IgD-negative memory B cell (primary cell): ENCODE results near the gene IL21. TPM values are rescaled to one million over a fixed set of nuclear protein-coding genes. Genes with fewer than 3 reads are reported as not detected.

Experiments
- H3K27ac Mint-ChIP-seq, 3 donors: one replicate each; pipeline ENCODE4 v1.8.0; 2020 to 2022; ENCODE audit warnings: mild to moderate bottlenecking in 3 of 3, mixed read lengths in 3 of 3, moderate library complexity in 1 of 3
- H3K27me3 Mint-ChIP-seq: one replicate; pipeline ENCODE4 v1.8.0; 2021; ENCODE audit warnings: mixed read lengths
- H3K36me3 Mint-ChIP-seq: one replicate; pipeline ENCODE4 v1.8.0; 2020; ENCODE audit warnings: mild to moderate bottlenecking, mixed read lengths
- H3K4me1 Mint-ChIP-seq, 3 donors: one replicate each; pipeline ENCODE4 v1.8.0; 2020 to 2022; ENCODE audit warnings: mixed read lengths in 3 of 3, mild to moderate bottlenecking in 1 of 3
- H3K4me3 Mint-ChIP-seq, 4 donors: one replicate each; pipeline ENCODE4 v1.8.0; 2020 to 2022; ENCODE audit warnings: mild to moderate bottlenecking in 4 of 4, mixed read lengths in 4 of 4, moderate library complexity in 3 of 4
- H3K9me3 Mint-ChIP-seq, 3 donors: one replicate each; pipeline ENCODE4 v1.8.0; 2020 to 2021; ENCODE audit warnings: mixed read lengths in 3 of 3, mild to moderate bottlenecking in 1 of 3
- polyA plus RNA-seq: library from polyadenylated mRNA; unstranded; fragments of 300-500 nt; fragmentation: Illumina TruSeq; gene quantifications from one replicate; pipeline ENCODE4 v1.2.3, GENCODE V29; 2021

IL21 gene
- polyA plus RNA-seq, 1 donor from 2014 or later = not detected

GRCh38 chr4:122652379-122652778 lies 31.5 kb upstream of the IL21 start:
- H3K9me3 Mint-ChIP-seq = peaks cover 2 to 7% (median 4%) of the 10 kb centered on the region in 3 donors
- H3K27me3 Mint-ChIP-seq = no peaks in the 10 kb centered on the region

GRCh38 chr4:122650148-122650547 lies 29.3 kb upstream of the IL21 start:
- H3K27ac Mint-ChIP-seq = no peak overlapping the region
- peaks cover 0 to 2% (median 0%) of the 10 kb centered on the region in 3 donors for H3K9me3 Mint-ChIP-seq
- peak overlapping the region in 1 of 4 donors; percentile 39 for H3K4me3 Mint-ChIP-seq
- no peaks in the 10 kb centered on the region for H3K4me1 Mint-ChIP-seq
- no peaks in the 10 kb centered on the region for H3K36me3 Mint-ChIP-seq
- H3K27me3 Mint-ChIP-seq = no peaks in the 10 kb centered on the region

More at GRCh38 chr4:122652379-122652778, 31.5 kb upstream of the IL21 start:
- peaks cover 2% of the 10 kb centered on the region for H3K36me3 Mint-ChIP-seq
- no peak overlapping the region for H3K27ac Mint-ChIP-seq
- H3K4me1 Mint-ChIP-seq = no peaks in the 10 kb centered on the region
- H3K4me3 Mint-ChIP-seq = no peak overlapping the region

- H3K27me3 Mint-ChIP-seq = peaks cover 2% of the 10 kb centered on the region
- no peaks in the 10 kb centered on the region for H3K4me1 Mint-ChIP-seq
- peaks cover 0 to 2% (median 0%) of the 10 kb centered on the region in 3 donors for H3K9me3 Mint-ChIP-seq
- no peak overlapping the region for H3K4me3 Mint-ChIP-seq
- no peak overlapping the region for H3K27ac Mint-ChIP-seq
- no peaks in the 10 kb centered on the region for H3K36me3 Mint-ChIP-seq
Measured at GRCh38 chr4:122647656-122648055, 26.8 kb upstream of the IL21 start.

GRCh38 chr4:122643257-122643656 lies 22.4 kb upstream of the IL21 start:
- Mint-ChIP-seq H3K9me3 (no peaks in the 10 kb centered on the region), H3K27ac (no peak overlapping the region), H3K4me1 (no peaks in the 10 kb centered on the region), H3K27me3 (peaks cover 2% of the 10 kb centered on the region), H3K4me3 (no peak overlapping the region), H3K36me3 (no peaks in the 10 kb centered on the region)

- Mint-ChIP-seq H3K27ac (no peak overlapping the region), H3K36me3 (no peaks in the 10 kb centered on the region), H3K27me3 (peaks cover 2% of the 10 kb centered on the region), H3K4me1 (peaks cover 3 to 10% (median 9%) of the 10 kb centered on the region in 3 donors), H3K9me3 (no peaks in the 10 kb centered on the region), H3K4me3 (no peak overlapping the region)
Measured at GRCh38 chr4:122639181-122639580, 18.3 kb upstream of the IL21 start.

GRCh38 chr4:122636697-122637096 lies 15.8 kb upstream of the IL21 start:
- H3K4me1 Mint-ChIP-seq = peaks cover 5 to 18% (median 10%) of the 10 kb centered on the region in 3 donors
- H3K9me3 Mint-ChIP-seq = no peaks in the 10 kb centered on the region
- H3K27me3 Mint-ChIP-seq = peaks cover 1% of the 10 kb centered on the region
- H3K36me3 Mint-ChIP-seq = no peaks in the 10 kb centered on the region
- H3K27ac Mint-ChIP-seq = no peak overlapping the region
- no peak overlapping the region for H3K4me3 Mint-ChIP-seq

- H3K27ac Mint-ChIP-seq = no peak overlapping the region
- H3K36me3 Mint-ChIP-seq = no peaks in the 10 kb centered on the region
- H3K9me3 Mint-ChIP-seq = no peaks in the 10 kb centered on the region
- H3K27me3 Mint-ChIP-seq = peaks cover 1% of the 10 kb centered on the region
- H3K4me1 Mint-ChIP-seq = peaks cover 5 to 18% (median 10%) of the 10 kb centered on the region in 3 donors
- H3K4me3 Mint-ChIP-seq = no peak overlapping the region
Measured at GRCh38 chr4:122635205-122635604, 14.3 kb upstream of the IL21 start.

GRCh38 chr4:122633211-122633610 lies 12.3 kb upstream of the IL21 start:
- Mint-ChIP-seq H3K4me3 (no peak overlapping the region), H3K27ac (peak overlapping the region in 1 of 3 donors; percentile 9), H3K27me3 (peaks cover 1% of the 10 kb centered on the region), H3K4me1 (peaks cover 5 to 18% (median 10%) of the 10 kb centered on the region in 3 donors), H3K9me3 (no peaks in the 10 kb centered on the region), H3K36me3 (no peaks in the 10 kb centered on the region)

GRCh38 chr4:122632396-122633143 lies 11.7 kb upstream of the IL21 start:
- Mint-ChIP-seq H3K9me3 (no peaks in the 10 kb centered on the region), H3K36me3 (no peaks in the 10 kb centered on the region), H3K4me3 (no peak overlapping the region)

GRCh38 chr4:122625156-122625555 lies 4.3 kb upstream of the IL21 start:
- Mint-ChIP-seq H3K27me3 (peaks cover 2% of the 10 kb centered on the region), H3K4me3 (no peak overlapping the region), H3K4me1 (no peaks in the 10 kb centered on the region), H3K36me3 (no peaks in the 10 kb centered on the region), H3K9me3 (no peaks in the 10 kb centered on the region), H3K27ac (no peak overlapping the region)

More at GRCh38 chr4:122632396-122633143, 11.7 kb upstream of the IL21 start:
- Mint-ChIP-seq H3K27me3 (peaks cover 1% of the 10 kb centered on the region), H3K4me1 (peaks cover 5 to 18% (median 10%) of the 10 kb centered on the region in 3 donors), H3K27ac (peak overlapping the region in 1 of 3 donors; percentile 9)

GRCh38 chr4:122624205-122624604 lies 3.3 kb upstream of the IL21 start:
- Mint-ChIP-seq H3K9me3 (no peaks in the 10 kb centered on the region), H3K4me3 (no peak overlapping the region), H3K27ac (no peak overlapping the region), H3K27me3 (peaks cover 2% of the 10 kb centered on the region), H3K36me3 (no peaks in the 10 kb centered on the region), H3K4me1 (no peaks in the 10 kb centered on the region)

- Mint-ChIP-seq H3K27me3 (peaks cover 2% of the 10 kb centered on the region), H3K4me3 (no peak overlapping the region), H3K9me3 (no peaks in the 10 kb centered on the region), H3K36me3 (no peaks in the 10 kb centered on the region), H3K27ac (peak overlapping the region in 1 of 3 donors; percentile 25), H3K4me1 (no peaks in the 10 kb centered on the region)
Measured at GRCh38 chr4:122623637-122624166, 2.8 kb upstream of the IL21 start.

- no peak overlapping the region for H3K4me3 Mint-ChIP-seq
- H3K36me3 Mint-ChIP-seq = no peaks in the 10 kb centered on the region
- H3K27ac Mint-ChIP-seq = no peak overlapping the region
- no peaks in the 10 kb centered on the region for H3K9me3 Mint-ChIP-seq
- no peaks in the 10 kb centered on the region for H3K4me1 Mint-ChIP-seq
- peaks cover 2% of the 10 kb centered on the region for H3K27me3 Mint-ChIP-seq
Measured at GRCh38 chr4:122622400-122622799, 1.5 kb upstream of the IL21 start.

- H3K36me3 Mint-ChIP-seq = no peaks in the 10 kb centered on the region
- H3K27ac Mint-ChIP-seq = no peak overlapping the region
- H3K9me3 Mint-ChIP-seq = no peaks in the 10 kb centered on the region
- H3K27me3 Mint-ChIP-seq = peaks cover 2% of the 10 kb centered on the region
- H3K4me3 Mint-ChIP-seq = no peak overlapping the region
- H3K4me1 Mint-ChIP-seq = no peaks in the 10 kb centered on the region
Measured at GRCh38 chr4:122619611-122620010, 1.3 kb downstream of the IL21 start.

- Mint-ChIP-seq H3K27me3 (peaks cover 2% of the 10 kb centered on the region), H3K9me3 (no peaks in the 10 kb centered on the region), H3K27ac (no peak overlapping the region), H3K4me3 (no peak overlapping the region), H3K36me3 (no peaks in the 10 kb centered on the region), H3K4me1 (no peaks in the 10 kb centered on the region)
Measured at GRCh38 chr4:122617597-122618593, 3.0 kb downstream of the IL21 start.
